Upper lobe of left lung (tissue), 4 donors: ENCODE data around the gene MBNL2.

Experiments used
- POLR2A ChIP-seq, 4 donors: fragments of 450-650 bp; IDR thresholded peaks; one replicate each; pipeline ENCODE4 v1.5.1; 2016 to 2017; ENCODE audit warnings: antibody characterized with exemption in 4 of 4, mild to moderate bottlenecking in 2 of 4
- POLR2AphosphoS5 ChIP-seq, 2 donors: sonication (generic); formaldehyde crosslinking; IDR thresholded peaks; one replicate each; pipeline ENCODE4 v1.5.1; 2017; ENCODE audit warnings: antibody characterized with exemption in 2 of 2
- TF ChIP-seq, protein P1 (sequence below), 6 experiments: fragments of 450-650 bp in 4 of 6; fragments of 200-600 bp in 2 of 6; sonication (generic) in 2 of 6; IDR thresholded peaks; one replicate each; pipeline ENCODE4 v1.5.1; 2016 to 2019; ENCODE audit warnings: antibody characterized with exemption in 6 of 6

DNA sequence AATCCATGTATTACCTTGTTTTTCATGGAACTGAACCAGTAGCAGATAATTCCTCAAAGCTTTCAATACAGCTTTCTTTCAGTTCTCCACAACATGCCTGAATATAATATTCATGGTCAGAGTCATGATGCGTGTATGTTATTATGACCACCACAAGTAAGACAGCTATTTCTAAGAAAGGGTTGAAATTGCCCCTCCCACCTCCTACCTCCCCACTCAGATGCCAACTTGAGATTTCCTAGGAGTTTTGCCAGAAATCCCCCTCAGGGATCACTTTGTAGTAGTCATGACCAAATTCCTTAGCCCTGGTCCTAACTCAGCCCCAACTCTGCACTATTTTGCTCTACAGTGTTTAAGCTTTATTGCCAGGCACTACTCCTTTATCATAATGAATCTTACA is 141.9 kb downstream of the MBNL2 start:
- TF ChIP-seq POLR2AphosphoS5 (IDR thresholded peaks at IDR 0.05), result no peak
- TF ChIP-seq, protein P1, sequence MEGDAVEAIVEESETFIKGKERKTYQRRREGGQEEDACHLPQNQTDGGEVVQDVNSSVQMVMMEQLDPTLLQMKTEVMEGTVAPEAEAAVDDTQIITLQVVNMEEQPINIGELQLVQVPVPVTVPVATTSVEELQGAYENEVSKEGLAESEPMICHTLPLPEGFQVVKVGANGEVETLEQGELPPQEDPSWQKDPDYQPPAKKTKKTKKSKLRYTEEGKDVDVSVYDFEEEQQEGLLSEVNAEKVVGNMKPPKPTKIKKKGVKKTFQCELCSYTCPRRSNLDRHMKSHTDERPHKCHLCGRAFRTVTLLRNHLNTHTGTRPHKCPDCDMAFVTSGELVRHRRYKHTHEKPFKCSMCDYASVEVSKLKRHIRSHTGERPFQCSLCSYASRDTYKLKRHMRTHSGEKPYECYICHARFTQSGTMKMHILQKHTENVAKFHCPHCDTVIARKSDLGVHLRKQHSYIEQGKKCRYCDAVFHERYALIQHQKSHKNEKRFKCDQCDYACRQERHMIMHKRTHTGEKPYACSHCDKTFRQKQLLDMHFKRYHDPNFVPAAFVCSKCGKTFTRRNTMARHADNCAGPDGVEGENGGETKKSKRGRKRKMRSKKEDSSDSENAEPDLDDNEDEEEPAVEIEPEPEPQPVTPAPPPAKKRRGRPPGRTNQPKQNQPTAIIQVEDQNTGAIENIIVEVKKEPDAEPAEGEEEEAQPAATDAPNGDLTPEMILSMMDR (IDR thresholded peaks at IDR 0.05), result no peak
- no peak for TF ChIP-seq POLR2A (IDR thresholded peaks at IDR 0.05)
